ENCODE results near the gene PHAX. TPM values are rescaled to one million over a fixed set of nuclear protein-coding genes. Genes with fewer than 3 reads are reported as not detected.

PHAX gene
- polyA plus RNA-seq, 3 donors, result 4.8 to 37.6 (median 19.3) TPM

GRCh38 chr5:126628102-126628501 lies 27.4 kb downstream of the PHAX start:
- Histone ChIP-seq H3K9ac (ENCODE audit: insufficient read depth, low read length, poor library complexity, severe bottlenecking) (no peak overlapping the region), H3K27me3 (ENCODE audit: control insufficient read depth in 2 of 2, insufficient read depth in 2 of 2, low read length in 2 of 2) (no peaks in the 10 kb centered on the region), H3K27ac (ENCODE audit: low read depth in 1 of 2, low read length in 2 of 2) (no peak overlapping the region), H3K79me2 (ENCODE audit: insufficient read depth, low read length) (no peaks in the 10 kb centered on the region), H4K20me1 (ENCODE audit: insufficient read depth, low read length) (no peaks in the 10 kb centered on the region), H3K9me3 (replicated peaks in 1 of 2; ENCODE audit: control insufficient read depth in 1 of 2, insufficient read depth in 1 of 2, low read length in 2 of 2) (no peaks in the 10 kb centered on the region), H3K36me3 (replicated peaks in 1 of 2; ENCODE audit: control insufficient read depth in 1 of 2, insufficient read depth in 2 of 2, low read length in 2 of 2) (peaks cover 20 to 31% of the 10 kb centered on the region in 2 donors), H3K4me1 (ENCODE audit: control insufficient read depth in 1 of 2, insufficient read depth in 2 of 2, low read length in 2 of 2) (no peaks in the 10 kb centered on the region), H3K4me3 (replicated peaks in 1 of 3; ENCODE audit: low read depth in 2 of 3, low read length in 3 of 3) (no peak overlapping the region), H2AFZ (ENCODE audit: insufficient read depth, low read depth, low read length, poor library complexity, severe bottlenecking) (no peak overlapping the region), H3K4me2 (replicated peaks; ENCODE audit: extremely low read depth, low read length, poor library complexity, severe bottlenecking) (no peak overlapping the region)
- Mint-ChIP-seq H3K4me3 (no peak overlapping the region), H3K9me3 (no peaks in the 10 kb centered on the region), H3K36me3 (peaks cover 24 to 36% of the 10 kb centered on the region in 2 donors), H3K27me3 (ENCODE audit: low read depth in 3 of 3) (peaks cover 0 to 4% (median 2%) of the 10 kb centered on the region in 3 donors), H3K27ac (peak overlapping the region in 1 of 7 donors; percentile 12), H3K4me1 (peaks cover 7% of the 10 kb centered on the region)
- no peak for DNase-seq
- TF ChIP-seq CTCF (IDR thresholded peaks at IDR 0.05), result no peak
- intact Hi-C loops (cut with micrococcal nuclease), result no loop called here
- WGBS (ENCODE audit: insufficient coverage), result 98% methylated on average over 10 of the region's 11 CpGs

- Histone ChIP-seq H3K27me3 (ENCODE audit: control insufficient read depth in 2 of 2, insufficient read depth in 2 of 2, low read length in 2 of 2) (no peaks in the 10 kb centered on the region), H3K4me2 (replicated peaks; ENCODE audit: extremely low read depth, low read length, poor library complexity, severe bottlenecking) (no peak overlapping the region), H4K20me1 (ENCODE audit: insufficient read depth, low read length) (no peaks in the 10 kb centered on the region), H3K4me3 (replicated peaks in 1 of 3; ENCODE audit: low read depth in 2 of 3, low read length in 3 of 3) (no peak overlapping the region), H2AFZ (ENCODE audit: insufficient read depth, low read depth, low read length, poor library complexity, severe bottlenecking) (no peak overlapping the region), H3K4me1 (ENCODE audit: control insufficient read depth in 1 of 2, insufficient read depth in 2 of 2, low read length in 2 of 2) (no peaks in the 10 kb centered on the region), H3K27ac (ENCODE audit: low read depth in 1 of 2, low read length in 2 of 2) (no peak overlapping the region), H3K79me2 (ENCODE audit: insufficient read depth, low read length) (no peaks in the 10 kb centered on the region), H3K36me3 (replicated peaks in 1 of 2; ENCODE audit: control insufficient read depth in 1 of 2, insufficient read depth in 2 of 2, low read length in 2 of 2) (no peaks in the 10 kb centered on the region), H3K9ac (ENCODE audit: insufficient read depth, low read length, poor library complexity, severe bottlenecking) (no peak overlapping the region), H3K9me3 (replicated peaks in 1 of 2; ENCODE audit: control insufficient read depth in 1 of 2, insufficient read depth in 1 of 2, low read length in 2 of 2) (no peaks in the 10 kb centered on the region)
- 75% methylated on average over 1 of the region's 3 CpGs for WGBS (ENCODE audit: insufficient coverage)
- Mint-ChIP-seq H3K9me3 (no peaks in the 10 kb centered on the region), H3K27me3 (ENCODE audit: low read depth in 3 of 3) (peaks cover 0 to 4% (median 2%) of the 10 kb centered on the region in 3 donors), H3K36me3 (peaks cover 2 to 7% of the 10 kb centered on the region in 2 donors), H3K4me3 (no peak overlapping the region), H3K4me1 (peaks cover 3% of the 10 kb centered on the region), H3K27ac (no peak overlapping the region)
- DNase-seq, result no peak
- no peak for TF ChIP-seq CTCF (IDR thresholded peaks at IDR 0.05)
- intact Hi-C loops (cut with micrococcal nuclease), result no loop called here
Measured at GRCh38 chr5:126631920-126632319, 31.2 kb downstream of the PHAX start.
